Measurements from ENCODE around the gene ASTN2. TPM values are rescaled to one million over a fixed set of nuclear protein-coding genes. Genes with fewer than 3 reads are reported as not detected.

Gene ASTN2
- polyA plus RNA-seq, 1 donor from 2014 or later = 6.8 TPM

DNA sequence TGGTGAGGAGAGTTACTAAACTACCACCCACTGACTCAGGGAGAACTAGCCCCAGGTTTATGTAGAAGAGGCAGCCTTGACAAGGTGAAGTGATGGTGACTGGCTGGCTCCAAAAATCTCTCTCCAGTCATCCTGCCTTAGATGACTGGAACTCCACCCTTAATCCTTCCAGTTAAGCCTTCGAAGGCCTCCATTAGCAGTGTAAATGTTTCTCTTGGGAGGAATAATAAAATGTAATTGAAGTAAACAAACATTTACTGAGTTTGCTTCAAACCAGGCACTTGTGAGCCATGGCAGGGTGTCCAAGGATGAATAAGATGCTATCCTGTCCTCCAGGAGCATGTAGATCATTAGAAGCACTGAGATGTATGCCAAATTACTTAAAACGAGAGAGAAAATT is 35.5 kb downstream of the ASTN2 start:
- Histone ChIP-seq H3K9ac (ENCODE audit: low read length) (no peak overlapping the region), H3F3A (ENCODE audit: insufficient read depth, low read length, poor library complexity, severe bottlenecking) (no peaks in the 10 kb centered on the region), H3K4me2 (ENCODE audit: low read length) (no peak overlapping the region), H2AFZ (ENCODE audit: low read depth, low read length) (no peak overlapping the region), H3K27ac (ENCODE audit: low read length) (no peak overlapping the region), H3K36me3 (ENCODE audit: insufficient read depth, low read length) (peaks cover 3% of the 10 kb centered on the region), H3K79me2 (replicated peaks; ENCODE audit: insufficient read depth, low read length) (no peaks in the 10 kb centered on the region), H3K4me3 (ENCODE audit: low read length) (no peak overlapping the region), H3K9me3 (ENCODE audit: low read length) (no peaks in the 10 kb centered on the region), H4K20me1 (ENCODE audit: insufficient read depth) (no peaks in the 10 kb centered on the region), H3K27me3 (ENCODE audit: insufficient read depth, low read depth, low read length) (no peaks in the 10 kb centered on the region), H3K9me2 (ENCODE audit: insufficient read depth, low read length) (no peaks in the 10 kb centered on the region)
- TF ChIP-seq POLR2AphosphoS5 (IDR thresholded peaks at IDR 0.05) (no peak), SMC3 (conservative IDR thresholded peaks at IDR 0.05; ENCODE audit: poor library complexity) (no peak), RAD21 (conservative IDR thresholded peaks at IDR 0.05) (no peak), TAF1 (IDR thresholded peaks at IDR 0.05; ENCODE audit: low read depth) (no peak)
- TF ChIP-seq, protein P1, sequence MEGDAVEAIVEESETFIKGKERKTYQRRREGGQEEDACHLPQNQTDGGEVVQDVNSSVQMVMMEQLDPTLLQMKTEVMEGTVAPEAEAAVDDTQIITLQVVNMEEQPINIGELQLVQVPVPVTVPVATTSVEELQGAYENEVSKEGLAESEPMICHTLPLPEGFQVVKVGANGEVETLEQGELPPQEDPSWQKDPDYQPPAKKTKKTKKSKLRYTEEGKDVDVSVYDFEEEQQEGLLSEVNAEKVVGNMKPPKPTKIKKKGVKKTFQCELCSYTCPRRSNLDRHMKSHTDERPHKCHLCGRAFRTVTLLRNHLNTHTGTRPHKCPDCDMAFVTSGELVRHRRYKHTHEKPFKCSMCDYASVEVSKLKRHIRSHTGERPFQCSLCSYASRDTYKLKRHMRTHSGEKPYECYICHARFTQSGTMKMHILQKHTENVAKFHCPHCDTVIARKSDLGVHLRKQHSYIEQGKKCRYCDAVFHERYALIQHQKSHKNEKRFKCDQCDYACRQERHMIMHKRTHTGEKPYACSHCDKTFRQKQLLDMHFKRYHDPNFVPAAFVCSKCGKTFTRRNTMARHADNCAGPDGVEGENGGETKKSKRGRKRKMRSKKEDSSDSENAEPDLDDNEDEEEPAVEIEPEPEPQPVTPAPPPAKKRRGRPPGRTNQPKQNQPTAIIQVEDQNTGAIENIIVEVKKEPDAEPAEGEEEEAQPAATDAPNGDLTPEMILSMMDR (IDR thresholded peaks at IDR 0.05; ENCODE audit: poor library complexity, severe bottlenecking) = no peak

DNA sequence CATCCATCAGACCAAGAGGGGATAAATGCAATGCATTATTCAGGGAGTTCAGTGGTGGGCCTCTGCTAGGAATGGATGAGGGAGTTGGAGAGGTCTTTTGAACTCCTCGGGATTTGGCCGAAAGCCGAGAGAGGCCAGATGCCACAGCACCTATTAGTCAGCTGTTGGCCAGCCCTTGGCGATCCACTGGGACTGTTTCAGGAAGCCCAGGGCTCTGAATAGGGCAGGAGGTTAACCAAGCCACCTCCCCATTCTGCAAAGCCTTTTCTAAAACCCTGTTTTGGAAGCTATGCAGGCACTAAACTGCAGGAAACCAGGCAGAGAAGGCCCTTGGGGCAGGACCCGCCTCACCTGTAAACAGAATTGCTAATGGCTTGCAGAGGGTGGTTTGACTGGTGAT is 37.8 kb downstream of the ASTN2 start:
- no peak overlapping the region for H3K4me2 ChIP-seq (ENCODE audit: low read length)
- no peak overlapping the region for H3K9ac ChIP-seq (ENCODE audit: low read length)
- H3K79me2 ChIP-seq (replicated peaks; ENCODE audit: insufficient read depth, low read length) = no peaks in the 10 kb centered on the region
- H4K20me1 ChIP-seq (ENCODE audit: insufficient read depth) = no peaks in the 10 kb centered on the region
- no peaks in the 10 kb centered on the region for H3K27me3 ChIP-seq (ENCODE audit: insufficient read depth, low read depth, low read length)
- H3K4me3 ChIP-seq (ENCODE audit: low read length) = no peak overlapping the region
- no peaks in the 10 kb centered on the region for H3K36me3 ChIP-seq (ENCODE audit: insufficient read depth, low read length)
- H2AFZ ChIP-seq (ENCODE audit: low read depth, low read length) = no peak overlapping the region
- TF ChIP-seq TAF1 (IDR thresholded peaks at IDR 0.05; ENCODE audit: low read depth) = no peak
- no peak for TF ChIP-seq EP300 (conservative IDR thresholded peaks at IDR 0.05; ENCODE audit: poor library complexity, severe bottlenecking)
- TF ChIP-seq RAD21 (conservative IDR thresholded peaks at IDR 0.05) = no peak
- TF ChIP-seq, protein P1 (IDR thresholded peaks at IDR 0.05; ENCODE audit: poor library complexity, severe bottlenecking) = no peak
- TF ChIP-seq MXI1 (conservative IDR thresholded peaks at IDR 0.05; ENCODE audit: poor library complexity, severe bottlenecking) = no peak
- TF ChIP-seq POLR2AphosphoS5 (IDR thresholded peaks at IDR 0.05) = no peak
- TF ChIP-seq EZH2 (IDR thresholded peaks at IDR 0.05; ENCODE audit: borderline replicate concordance, insufficient read depth, low read length, poor library complexity, severe bottlenecking) = no peak
- TF ChIP-seq, protein P2, sequence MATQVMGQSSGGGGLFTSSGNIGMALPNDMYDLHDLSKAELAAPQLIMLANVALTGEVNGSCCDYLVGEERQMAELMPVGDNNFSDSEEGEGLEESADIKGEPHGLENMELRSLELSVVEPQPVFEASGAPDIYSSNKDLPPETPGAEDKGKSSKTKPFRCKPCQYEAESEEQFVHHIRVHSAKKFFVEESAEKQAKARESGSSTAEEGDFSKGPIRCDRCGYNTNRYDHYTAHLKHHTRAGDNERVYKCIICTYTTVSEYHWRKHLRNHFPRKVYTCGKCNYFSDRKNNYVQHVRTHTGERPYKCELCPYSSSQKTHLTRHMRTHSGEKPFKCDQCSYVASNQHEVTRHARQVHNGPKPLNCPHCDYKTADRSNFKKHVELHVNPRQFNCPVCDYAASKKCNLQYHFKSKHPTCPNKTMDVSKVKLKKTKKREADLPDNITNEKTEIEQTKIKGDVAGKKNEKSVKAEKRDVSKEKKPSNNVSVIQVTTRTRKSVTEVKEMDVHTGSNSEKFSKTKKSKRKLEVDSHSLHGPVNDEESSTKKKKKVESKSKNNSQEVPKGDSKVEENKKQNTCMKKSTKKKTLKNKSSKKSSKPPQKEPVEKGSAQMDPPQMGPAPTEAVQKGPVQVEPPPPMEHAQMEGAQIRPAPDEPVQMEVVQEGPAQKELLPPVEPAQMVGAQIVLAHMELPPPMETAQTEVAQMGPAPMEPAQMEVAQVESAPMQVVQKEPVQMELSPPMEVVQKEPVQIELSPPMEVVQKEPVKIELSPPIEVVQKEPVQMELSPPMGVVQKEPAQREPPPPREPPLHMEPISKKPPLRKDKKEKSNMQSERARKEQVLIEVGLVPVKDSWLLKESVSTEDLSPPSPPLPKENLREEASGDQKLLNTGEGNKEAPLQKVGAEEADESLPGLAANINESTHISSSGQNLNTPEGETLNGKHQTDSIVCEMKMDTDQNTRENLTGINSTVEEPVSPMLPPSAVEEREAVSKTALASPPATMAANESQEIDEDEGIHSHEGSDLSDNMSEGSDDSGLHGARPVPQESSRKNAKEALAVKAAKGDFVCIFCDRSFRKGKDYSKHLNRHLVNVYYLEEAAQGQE (IDR thresholded peaks at IDR 0.05; ENCODE audit: borderline replicate concordance) = no peak
- no peak for TF ChIP-seq SMC3 (conservative IDR thresholded peaks at IDR 0.05; ENCODE audit: poor library complexity)
- H3K9me3 ChIP-seq (ENCODE audit: low read length) = no peaks in the 10 kb centered on the region
- no peaks in the 10 kb centered on the region for H3F3A ChIP-seq (ENCODE audit: insufficient read depth, low read length, poor library complexity, severe bottlenecking)
- no peak overlapping the region for H3K27ac ChIP-seq (ENCODE audit: low read length)
- H3K9me2 ChIP-seq (ENCODE audit: insufficient read depth, low read length) = no peaks in the 10 kb centered on the region
